Cardiac muscle cell (in vitro differentiated cells and primary cell): ENCODE measurements around the gene FAM193A. TPM values are rescaled to one million over a fixed set of nuclear protein-coding genes. Genes with fewer than 3 reads are reported as not detected.

Source experiments
- DNase-seq, 2 donors: peaks; one replicate each; pipeline versions ENCODE4 v3.0.0 to v3.0.0-alpha.2; 2010 to 2017; ENCODE audit warnings: low read depth in 1 of 2, low spot score in 1 of 2
- H3K27ac ChIP-seq: fragments of 200-600 bp; sonication (generic); 2 replicates; pipeline ENCODE4 v1.5.1; 2016
- H3K27me3 ChIP-seq: fragments of 200-600 bp; sonication (generic); 2 replicates; pipeline ENCODE4 v1.6.0; 2016; ENCODE audit warnings: control low read depth
- H3K36me3 ChIP-seq: fragments of 200-600 bp; sonication (generic); 2 replicates; pipeline ENCODE4 v1.5.1; 2016; ENCODE audit warnings: control low read depth
- H3K4me1 ChIP-seq: fragments of 200-600 bp; sonication (generic); 2 replicates; pipeline ENCODE4 v1.8.1; 2017; ENCODE audit warnings: low read depth, mild to moderate bottlenecking, mixed run types
- H3K4me3 ChIP-seq: fragments of 200-600 bp; sonication (generic); 2 replicates; pipeline ENCODE4 v1.5.1; 2016; ENCODE audit warnings: mild to moderate bottlenecking
- H3K9me3 ChIP-seq: fragments of 200-600 bp; sonication (generic); 2 replicates; pipeline ENCODE4 v1.5.1; 2017; ENCODE audit warnings: low read depth, mild to moderate bottlenecking, control low read depth
- polyA plus RNA-seq: library from polyadenylated mRNA; unstranded; fragments of >200 nt; fragmentation: Nextera tagmentation; extraction: Ambion mirVana; gene quantifications from 2 replicates; pipeline ENCODE4 v1.2.1, GENCODE V29; 2016
- total RNA-seq: library from RNA; depleted of rRNA; stranded (reverse); fragments of >200 nt; gene quantifications from 2 replicates; pipeline ENCODE4 v1.2.3, GENCODE V29; 2016
- TF ChIP-seq, protein P1 (sequence below): IDR thresholded peaks from 2 replicates; pipeline ENCODE4 v1.5.1; 2012; ENCODE audit warnings: low read depth, mild to moderate bottlenecking, low read length

Gene FAM193A
- total and polyA plus RNA-seq, 2 experiments from 2014 or later = 12.0 to 34.0 TPM

DNA sequence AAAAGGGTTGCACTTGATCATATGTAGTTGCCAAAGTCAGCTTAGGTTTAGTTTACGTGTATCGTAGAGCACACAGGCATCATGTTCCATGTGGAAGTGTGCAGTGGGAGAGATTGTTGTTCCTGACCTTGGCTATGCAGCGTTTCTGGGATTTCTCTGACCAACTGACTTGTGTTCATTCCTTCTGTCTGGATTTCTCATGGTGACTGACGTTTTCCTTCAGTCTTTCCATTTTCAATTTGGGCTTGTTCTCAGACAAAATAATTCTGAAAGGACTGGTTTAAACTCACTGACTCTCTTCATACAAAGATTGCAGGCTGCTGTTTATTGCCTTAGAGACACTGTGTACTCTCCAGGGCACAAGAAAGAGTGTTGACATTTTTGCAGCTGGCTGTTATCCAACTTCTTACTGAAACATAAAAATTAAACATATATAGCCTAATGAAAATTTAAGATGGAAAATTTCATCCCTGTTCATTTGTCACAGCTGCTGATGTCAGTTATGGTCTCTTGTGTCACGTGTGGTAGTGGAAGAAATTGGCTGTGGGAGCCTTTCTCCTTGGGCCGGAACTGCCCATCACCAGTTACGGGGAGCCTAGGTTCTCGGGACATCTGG is 124.3 kb downstream of the FAM193A start:
- TF ChIP-seq, protein P1, sequence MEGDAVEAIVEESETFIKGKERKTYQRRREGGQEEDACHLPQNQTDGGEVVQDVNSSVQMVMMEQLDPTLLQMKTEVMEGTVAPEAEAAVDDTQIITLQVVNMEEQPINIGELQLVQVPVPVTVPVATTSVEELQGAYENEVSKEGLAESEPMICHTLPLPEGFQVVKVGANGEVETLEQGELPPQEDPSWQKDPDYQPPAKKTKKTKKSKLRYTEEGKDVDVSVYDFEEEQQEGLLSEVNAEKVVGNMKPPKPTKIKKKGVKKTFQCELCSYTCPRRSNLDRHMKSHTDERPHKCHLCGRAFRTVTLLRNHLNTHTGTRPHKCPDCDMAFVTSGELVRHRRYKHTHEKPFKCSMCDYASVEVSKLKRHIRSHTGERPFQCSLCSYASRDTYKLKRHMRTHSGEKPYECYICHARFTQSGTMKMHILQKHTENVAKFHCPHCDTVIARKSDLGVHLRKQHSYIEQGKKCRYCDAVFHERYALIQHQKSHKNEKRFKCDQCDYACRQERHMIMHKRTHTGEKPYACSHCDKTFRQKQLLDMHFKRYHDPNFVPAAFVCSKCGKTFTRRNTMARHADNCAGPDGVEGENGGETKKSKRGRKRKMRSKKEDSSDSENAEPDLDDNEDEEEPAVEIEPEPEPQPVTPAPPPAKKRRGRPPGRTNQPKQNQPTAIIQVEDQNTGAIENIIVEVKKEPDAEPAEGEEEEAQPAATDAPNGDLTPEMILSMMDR = no peak
- no peak overlapping the region for H3K4me3 ChIP-seq
- no peaks in the 10 kb centered on the region for H3K27me3 ChIP-seq
- peak overlapping the region; percentile 5 for H3K27ac ChIP-seq
- DNase-seq = peak in 1 of 2 donors; percentile 51
- H3K9me3 ChIP-seq = no peaks in the 10 kb centered on the region
- H3K4me1 ChIP-seq = no peaks in the 10 kb centered on the region
- H3K36me3 ChIP-seq = peaks cover 40% of the 10 kb centered on the region

DNA sequence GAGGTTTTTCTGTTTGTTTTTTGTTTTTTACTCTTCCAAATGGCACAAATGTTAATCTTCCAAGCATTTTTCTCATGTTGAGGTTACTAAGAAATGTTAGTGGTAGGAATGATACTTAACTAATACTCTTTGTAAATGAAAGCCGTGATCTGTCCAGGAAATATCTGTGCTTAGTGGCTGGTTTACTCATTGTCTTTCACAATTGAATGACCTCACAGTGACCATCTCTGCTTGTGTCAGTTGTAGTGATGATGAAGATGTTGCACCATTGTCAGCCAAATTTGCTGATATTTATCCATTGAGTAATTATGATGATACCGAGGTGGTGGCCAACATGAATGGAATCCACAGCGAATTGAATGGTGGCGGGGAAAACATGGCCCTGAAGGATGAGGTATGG is 126.2 kb downstream of the FAM193A start:
- no peak overlapping the region for H3K4me3 ChIP-seq
- H3K27ac ChIP-seq = no peak overlapping the region
- H3K9me3 ChIP-seq = no peaks in the 10 kb centered on the region
- no peaks in the 10 kb centered on the region for H3K27me3 ChIP-seq
- H3K36me3 ChIP-seq = peaks cover 40% of the 10 kb centered on the region
- peak in 1 of 2 donors; percentile 89 for DNase-seq
- TF ChIP-seq, protein P1 = no peak
- no peaks in the 10 kb centered on the region for H3K4me1 ChIP-seq

DNA sequence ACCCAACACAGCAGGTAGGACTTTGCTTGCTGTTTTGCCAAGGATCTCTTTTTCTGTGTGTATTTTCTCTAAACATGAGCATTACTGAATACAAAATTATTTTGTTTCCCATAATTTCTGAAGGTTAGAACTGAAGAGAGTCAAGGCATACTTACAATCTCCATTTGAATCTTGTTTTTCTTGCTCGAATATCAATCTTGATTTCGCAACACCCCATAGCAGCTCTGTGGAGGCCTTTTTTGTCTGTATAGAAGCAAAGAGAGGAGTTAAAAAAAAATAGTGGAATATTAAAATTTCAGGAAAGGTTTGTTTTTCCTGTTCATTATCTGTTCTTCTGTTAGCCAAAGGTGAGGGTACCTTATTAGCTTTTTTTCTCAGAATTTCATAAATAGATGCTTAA is 126.8 kb downstream of the FAM193A start:
- no peaks in the 10 kb centered on the region for H3K9me3 ChIP-seq
- TF ChIP-seq, protein P1 = no peak
- H3K27me3 ChIP-seq = no peaks in the 10 kb centered on the region
- H3K4me1 ChIP-seq = no peaks in the 10 kb centered on the region
- peaks cover 33% of the 10 kb centered on the region for H3K36me3 ChIP-seq
- no peak overlapping the region for H3K4me3 ChIP-seq
- no peak overlapping the region for H3K27ac ChIP-seq
- peak in 1 of 2 donors; percentile 32 for DNase-seq

DNA sequence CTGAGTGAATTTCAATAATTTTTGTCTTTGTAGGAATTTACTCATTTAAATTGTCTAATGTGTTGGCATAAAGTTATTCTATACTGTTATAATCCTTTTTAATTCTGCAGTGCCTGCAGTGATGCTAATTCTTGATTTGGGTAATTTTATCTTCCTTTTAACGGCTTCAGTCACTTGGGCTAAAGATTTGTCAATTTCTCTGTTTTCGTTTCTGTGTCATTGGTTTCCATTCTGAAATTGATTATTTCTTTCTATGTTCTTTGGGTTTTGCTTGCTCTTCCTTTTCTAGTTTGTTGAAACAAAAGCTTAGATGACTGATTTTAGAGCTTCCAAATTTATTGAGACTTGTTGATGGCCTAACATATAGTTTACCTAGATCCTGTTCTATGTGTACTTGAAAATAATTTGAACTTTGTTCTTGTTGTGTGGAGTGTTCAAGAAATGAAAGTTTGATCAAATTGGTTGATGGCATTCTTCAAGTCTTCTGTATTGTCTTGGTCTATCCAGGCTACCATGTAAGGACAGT is 130.3 kb downstream of the FAM193A start:
- H3K27me3 ChIP-seq = no peaks in the 10 kb centered on the region
- peaks cover 5% of the 10 kb centered on the region for H3K4me1 ChIP-seq
- H3K9me3 ChIP-seq = no peaks in the 10 kb centered on the region
- TF ChIP-seq, protein P1 = no peak
- no peak for DNase-seq
- H3K4me3 ChIP-seq = no peak overlapping the region
- H3K27ac ChIP-seq = no peak overlapping the region
- H3K36me3 ChIP-seq = peaks cover 13% of the 10 kb centered on the region

DNA sequence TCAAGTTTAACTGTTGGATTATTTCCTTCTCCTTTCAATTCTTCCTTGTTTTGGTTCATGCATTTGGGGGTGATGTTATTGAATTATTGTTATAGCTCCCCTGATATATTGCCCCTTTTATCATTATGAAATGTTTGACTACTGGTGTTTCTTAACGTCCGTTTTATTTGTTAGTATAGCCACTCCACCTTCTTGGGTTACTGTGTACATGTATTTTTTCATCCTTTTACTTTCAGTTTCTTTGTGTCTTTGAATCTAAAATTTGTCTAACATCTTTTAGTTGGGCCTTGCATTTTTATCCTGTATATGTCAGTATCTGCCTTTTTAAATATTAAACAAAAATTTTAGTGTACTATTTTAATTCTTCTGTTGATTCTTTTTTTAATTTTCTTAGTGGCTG is 131.0 kb downstream of the FAM193A start:
- TF ChIP-seq, protein P1 = no peak
- DNase-seq = no peak
- Histone ChIP-seq H3K27ac (no peak overlapping the region), H3K4me3 (no peak overlapping the region), H3K27me3 (no peaks in the 10 kb centered on the region), H3K36me3 (peaks cover 19% of the 10 kb centered on the region), H3K9me3 (no peaks in the 10 kb centered on the region), H3K4me1 (peaks cover 5% of the 10 kb centered on the region)
